CD14-positive monocyte (primary cell): ENCODE results near the gene ZBTB7A. TPM values are rescaled to one million over a fixed set of nuclear protein-coding genes. Genes with fewer than 3 reads are reported as not detected.
A peak's percentile ranks its signal among the peaks of the same experiment; 100 is the strongest.

Experiments
- DNase-seq, 3 donors: peaks; one replicate each; pipeline ENCODE4 v3.0.0-alpha.2; 2011 to 2022
- H2AFZ ChIP-seq: 2 replicates; pipeline ENCODE4 v1.6.0; 2012; ENCODE audit warnings: mild to moderate bottlenecking, low read depth, low read length, inconsistent platforms; ENCODE audit not compliant: insufficient read depth, poor library complexity, severe bottlenecking
- H3K27ac ChIP-seq, 2 donors: 1 replicate in 1 of 2; 2 replicates in 1 of 2; pipeline ENCODE4 v1.5.1; 2012 to 2013; ENCODE audit warnings: low read length in 2 of 2, control low read depth in 1 of 2, inconsistent platforms in 1 of 2, low read depth in 1 of 2, mild to moderate bottlenecking in 1 of 2
- H3K27me3 ChIP-seq, 2 donors: one replicate each; pipeline versions ENCODE4 v1.6.0 to v1.6.1; 2011 to 2013; ENCODE audit warnings: low read length in 2 of 2; ENCODE audit not compliant: control insufficient read depth in 2 of 2, insufficient read depth in 2 of 2
- H3K36me3 ChIP-seq, 2 donors: replicated peaks in 1 of 2; 1 replicate in 1 of 2; 2 replicates in 1 of 2; pipeline versions ENCODE4 v1.5.1 to v1.6.1; 2012 to 2013; ENCODE audit warnings: low read length in 2 of 2, control low read depth in 1 of 2, inconsistent platforms in 1 of 2, mild to moderate bottlenecking in 1 of 2; ENCODE audit not compliant: insufficient read depth in 2 of 2, control insufficient read depth in 1 of 2
- H3K4me1 ChIP-seq, 2 donors: 1 replicate in 1 of 2; 2 replicates in 1 of 2; pipeline versions ENCODE4 v1.5.1 to v1.6.1; 2012 to 2013; ENCODE audit warnings: low read length in 2 of 2, control low read depth in 1 of 2, inconsistent platforms in 1 of 2, mild to moderate bottlenecking in 1 of 2, moderate library complexity in 1 of 2; ENCODE audit not compliant: insufficient read depth in 2 of 2, control insufficient read depth in 1 of 2
- H3K4me2 ChIP-seq: replicated peaks from 2 replicates; pipeline ENCODE3; 2012; ENCODE audit warnings: low read length, moderate library complexity, mild to moderate bottlenecking; ENCODE audit not compliant: poor library complexity, severe bottlenecking; ENCODE audit errors: extremely low read depth
- H3K4me3 ChIP-seq, 3 experiments: fragments of 200-600 bp in 1 of 3; sonication (generic) in 1 of 3; replicated peaks in 1 of 3; 1 replicate in 2 of 3; 2 replicates in 1 of 3; pipeline ENCODE4 v1.5.1; 2011 to 2013; ENCODE audit warnings: low read length in 3 of 3, mild to moderate bottlenecking in 3 of 3, control low read depth in 2 of 3, low read depth in 2 of 3, inconsistent platforms in 1 of 3, moderate library complexity in 1 of 3
- H3K79me2 ChIP-seq: 2 replicates; pipeline ENCODE4 v1.6.0; 2012; ENCODE audit warnings: mild to moderate bottlenecking, control low read depth, inconsistent platforms, low read length, moderate library complexity; ENCODE audit not compliant: insufficient read depth
- H3K9ac ChIP-seq: 2 replicates; pipeline ENCODE4 v1.6.0; 2017; ENCODE audit warnings: low read length, mild to moderate bottlenecking; ENCODE audit not compliant: insufficient read depth, poor library complexity, severe bottlenecking
- H3K9me3 ChIP-seq, 2 donors: replicated peaks in 1 of 2; 1 replicate in 1 of 2; 2 replicates in 1 of 2; pipeline versions ENCODE4 v1.5.1 to v1.6.1; 2012 to 2013; ENCODE audit warnings: low read length in 2 of 2, control low read depth in 1 of 2; ENCODE audit not compliant: control insufficient read depth in 1 of 2, insufficient read depth in 1 of 2
- H4K20me1 ChIP-seq: 2 replicates; pipeline ENCODE4 v1.6.0; 2012; ENCODE audit warnings: mild to moderate bottlenecking, low read length, control low read depth, moderate library complexity; ENCODE audit not compliant: insufficient read depth
- H3K27ac Mint-ChIP-seq, 7 donors: one replicate each; pipeline ENCODE4 v1.8.0; 2020; ENCODE audit warnings: mild to moderate bottlenecking in 7 of 7, mixed read lengths in 7 of 7, moderate library complexity in 6 of 7, inconsistent platforms in 2 of 7
- H3K27me3 Mint-ChIP-seq, 3 donors: one replicate each; pipeline ENCODE4 v1.8.0; 2021 to 2022; ENCODE audit warnings: low read depth in 3 of 3, mild to moderate bottlenecking in 3 of 3, mixed read lengths in 3 of 3, moderate library complexity in 3 of 3, inconsistent platforms in 1 of 3
- H3K36me3 Mint-ChIP-seq, 2 donors: one replicate each; pipeline ENCODE4 v1.8.0; 2020; ENCODE audit warnings: mixed read lengths in 2 of 2, inconsistent platforms in 1 of 2, mild to moderate bottlenecking in 1 of 2
- H3K4me1 Mint-ChIP-seq: one replicate; pipeline ENCODE4 v1.8.0; 2020; ENCODE audit warnings: mild to moderate bottlenecking, mixed read lengths
- H3K4me3 Mint-ChIP-seq, 2 donors: one replicate each; pipeline ENCODE4 v1.8.0; 2020; ENCODE audit warnings: mild to moderate bottlenecking in 2 of 2, mixed read lengths in 2 of 2, moderate library complexity in 1 of 2
- H3K9me3 Mint-ChIP-seq, 7 donors: one replicate each; pipeline ENCODE4 v1.8.0; 2020 to 2022; ENCODE audit warnings: mixed read lengths in 7 of 7, mild to moderate bottlenecking in 6 of 7, moderate library complexity in 6 of 7, inconsistent platforms in 2 of 7
- WGBS: methylation state at CpG from one replicate; pipeline ENCODE4 v1.1.5; 2013; ENCODE audit warnings: missing lambda C conversion rate; ENCODE audit not compliant: insufficient coverage; 5-methylcytosine and 5-hydroxymethylcytosine counted together
- intact Hi-C, 2 donors: fragments of 100-400 bp; cut with micrococcal nuclease; formaldehyde crosslinking; loops; one replicate each; pipeline versions ENCODE4 v1.15.0 to v1.15.1; 2023
- polyA plus RNA-seq, 3 donors: library from polyadenylated mRNA; depleted of rRNA in 1 of 3; unstranded in 2 of 3; stranded (reverse) in 1 of 3; fragments of 300-500 nt in 2 of 3; fragments of >200 nt in 1 of 3; fragmentation: Illumina TruSeq in 2 of 3; gene quantifications; 1 replicate in 2 of 3; 2 replicates in 1 of 3; pipeline ENCODE4 v1.2.3, GENCODE V29; 2012 to 2021
- TF ChIP-seq, protein P1 (sequence below): fragments of 200-600 bp; IDR thresholded peaks from one replicate; pipeline ENCODE4 v1.8.0; 2022; ENCODE audit warnings: antibody characterized with exemption, mild to moderate bottlenecking

ZBTB7A gene
- polyA plus RNA-seq, 3 donors, result 18.0 to 31.5 (median 20.2) TPM

DNA sequence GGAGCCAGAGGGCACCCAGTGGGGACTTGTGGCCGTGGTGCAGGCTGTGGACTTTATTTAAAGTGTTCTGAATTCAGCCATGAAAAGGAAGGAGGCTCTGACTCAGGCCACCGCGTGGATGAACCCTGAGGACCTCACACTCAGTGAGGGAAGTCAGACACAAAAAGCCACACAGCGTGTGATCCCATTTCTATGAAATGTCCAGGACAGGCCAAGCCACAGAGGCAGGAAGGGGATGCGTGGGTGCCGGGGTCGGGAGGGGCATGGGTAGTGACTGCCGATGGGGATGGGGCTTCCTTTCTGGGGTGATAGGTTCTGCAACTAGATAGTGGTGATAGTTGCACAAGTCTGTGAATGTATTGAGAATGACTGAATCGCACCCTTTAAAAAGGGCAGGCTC, 8.7 kb upstream of the ZBTB7A start:
- TF ChIP-seq, protein P1, sequence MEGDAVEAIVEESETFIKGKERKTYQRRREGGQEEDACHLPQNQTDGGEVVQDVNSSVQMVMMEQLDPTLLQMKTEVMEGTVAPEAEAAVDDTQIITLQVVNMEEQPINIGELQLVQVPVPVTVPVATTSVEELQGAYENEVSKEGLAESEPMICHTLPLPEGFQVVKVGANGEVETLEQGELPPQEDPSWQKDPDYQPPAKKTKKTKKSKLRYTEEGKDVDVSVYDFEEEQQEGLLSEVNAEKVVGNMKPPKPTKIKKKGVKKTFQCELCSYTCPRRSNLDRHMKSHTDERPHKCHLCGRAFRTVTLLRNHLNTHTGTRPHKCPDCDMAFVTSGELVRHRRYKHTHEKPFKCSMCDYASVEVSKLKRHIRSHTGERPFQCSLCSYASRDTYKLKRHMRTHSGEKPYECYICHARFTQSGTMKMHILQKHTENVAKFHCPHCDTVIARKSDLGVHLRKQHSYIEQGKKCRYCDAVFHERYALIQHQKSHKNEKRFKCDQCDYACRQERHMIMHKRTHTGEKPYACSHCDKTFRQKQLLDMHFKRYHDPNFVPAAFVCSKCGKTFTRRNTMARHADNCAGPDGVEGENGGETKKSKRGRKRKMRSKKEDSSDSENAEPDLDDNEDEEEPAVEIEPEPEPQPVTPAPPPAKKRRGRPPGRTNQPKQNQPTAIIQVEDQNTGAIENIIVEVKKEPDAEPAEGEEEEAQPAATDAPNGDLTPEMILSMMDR, result no peak
- H3K9me3 ChIP-seq, result no peaks in the 10 kb centered on the region
- peak overlapping the region; percentile 11 for H2AFZ ChIP-seq
- no peak overlapping the region for H3K4me2 ChIP-seq
- peaks cover 7% of the 10 kb centered on the region for H3K79me2 ChIP-seq
- no peaks in the 10 kb centered on the region for H3K27me3 ChIP-seq
- no peaks in the 10 kb centered on the region for H3K36me3 Mint-ChIP-seq
- H3K4me1 Mint-ChIP-seq, result peaks cover 36% of the 10 kb centered on the region
- H3K9ac ChIP-seq, result no peak overlapping the region
- H3K4me1 ChIP-seq, result peaks cover 40 to 45% of the 10 kb centered on the region in 2 donors
- H3K4me3 ChIP-seq, result no peak overlapping the region
- H3K27ac Mint-ChIP-seq, result peak overlapping the region; percentile 64 to 92 (median 83)
- peak overlapping the region; percentile 45 to 57 for H3K27ac ChIP-seq
- H3K9me3 Mint-ChIP-seq, result peaks cover 0 to 3% (median 0%) of the 10 kb centered on the region in 7 donors
- intact Hi-C loops, result no loop called here
- 8% methylated on average over 8 of the region's 9 CpGs for WGBS
- peaks cover 0 to 3% (median 2%) of the 10 kb centered on the region in 3 donors for H3K27me3 Mint-ChIP-seq
- peak; percentile 55 to 74 (median 60) for DNase-seq
- H4K20me1 ChIP-seq, result no peaks in the 10 kb centered on the region
- no peaks in the 10 kb centered on the region for H3K36me3 ChIP-seq
- peak overlapping the region in 1 of 2 donors; percentile 41 for H3K4me3 Mint-ChIP-seq

DNA sequence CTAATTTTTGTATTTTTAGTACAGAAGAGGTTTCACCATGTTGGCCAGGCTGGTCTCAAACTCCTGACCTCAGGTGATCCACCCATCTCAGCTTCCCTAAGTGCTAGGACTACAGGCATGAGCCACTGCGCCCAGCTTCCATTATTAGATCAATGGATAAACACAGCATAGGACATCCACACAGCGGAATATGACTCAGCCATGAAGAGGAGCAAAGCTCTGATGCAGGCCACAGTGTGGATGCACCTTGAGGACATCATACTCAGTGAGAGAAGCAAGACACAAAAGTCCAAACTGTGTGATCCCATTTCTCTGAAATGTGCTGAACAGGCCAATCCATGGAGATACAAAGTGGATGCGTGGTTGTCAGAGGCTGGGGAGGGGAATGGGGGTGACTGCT, 4.9 kb upstream of the ZBTB7A start:
- H3K4me3 Mint-ChIP-seq, result no peak overlapping the region
- no peaks in the 10 kb centered on the region for H4K20me1 ChIP-seq
- TF ChIP-seq, protein P1, result no peak
- H3K4me3 ChIP-seq, result no peak overlapping the region
- H3K4me2 ChIP-seq, result no peak overlapping the region
- H3K79me2 ChIP-seq, result peaks cover 5% of the 10 kb centered on the region
- H3K9me3 Mint-ChIP-seq, result peaks cover 0 to 3% (median 0%) of the 10 kb centered on the region in 7 donors
- intact Hi-C loops, result no loop called here
- H3K36me3 ChIP-seq, result no peaks in the 10 kb centered on the region
- no peaks in the 10 kb centered on the region for H3K36me3 Mint-ChIP-seq
- peaks cover 0 to 4% (median 2%) of the 10 kb centered on the region in 3 donors for H3K27me3 Mint-ChIP-seq
- H3K27ac Mint-ChIP-seq, result peak overlapping the region in 1 of 7 donors; percentile 71
- H3K9ac ChIP-seq, result no peak overlapping the region
- H3K4me1 Mint-ChIP-seq, result peaks cover 38% of the 10 kb centered on the region
- H3K9me3 ChIP-seq, result no peaks in the 10 kb centered on the region
- no peak overlapping the region for H2AFZ ChIP-seq
- no peak overlapping the region for H3K27ac ChIP-seq
- 100% methylated on average over 2 of the region's 3 CpGs for WGBS
- no peaks in the 10 kb centered on the region for H3K27me3 ChIP-seq
- DNase-seq, result no peak
- peaks cover 37 to 39% of the 10 kb centered on the region in 2 donors for H3K4me1 ChIP-seq
